ENCODE measurements around the gene RASIP1. TPM values are rescaled to one million over a fixed set of nuclear protein-coding genes. Genes with fewer than 3 reads are reported as not detected.

RASIP1 gene
- total and polyA plus RNA-seq, 11 donors: 10.0 to 28.1 (median 15.3) TPM

DNA sequence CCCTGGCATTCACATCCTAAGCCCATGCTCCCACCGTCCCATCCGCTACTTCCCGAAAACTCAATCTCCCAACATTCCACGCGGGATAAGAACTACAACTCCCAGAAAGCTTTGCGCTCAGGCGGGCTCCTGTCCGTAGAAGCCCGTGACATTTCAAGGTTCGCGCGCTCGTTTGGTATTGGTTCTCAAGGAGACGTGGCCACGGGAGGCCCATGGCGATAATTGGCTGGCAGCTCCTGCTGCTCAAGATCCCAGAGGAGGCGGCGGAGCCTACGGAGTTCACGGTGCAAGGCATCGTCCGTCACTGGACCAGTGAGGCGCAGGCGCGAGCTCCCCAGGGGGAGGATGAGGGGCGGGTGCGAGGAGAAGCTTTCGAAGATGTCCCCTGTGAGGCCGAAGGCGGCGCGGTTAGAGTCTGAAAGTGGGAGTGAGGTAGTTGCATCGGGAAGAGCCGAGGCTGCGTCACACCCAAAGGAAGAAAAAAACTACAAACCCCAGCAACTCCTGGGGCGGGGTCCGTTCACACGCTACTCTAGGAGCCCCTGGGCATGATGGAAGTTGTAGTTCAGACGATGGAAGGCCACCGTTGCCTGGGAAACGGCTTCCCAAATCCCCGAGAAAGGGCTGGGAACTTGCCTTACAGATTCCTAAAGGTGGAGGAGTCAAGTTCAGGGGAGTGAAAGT is 19.7 kb downstream of the RASIP1 start:
- peak; percentile 81 to 88 (median 88) for ATAC-seq
- Histone ChIP-seq H3K4me1 (peaks cover 12 to 69% (median 49%) of the 10 kb centered on the region in 12 donors), H3K9me3 (peaks cover 0 to 1% (median 0%) of the 10 kb centered on the region in 12 donors), H3K27ac (peak overlapping the region; percentile 30 to 94 (median 87)), H3K4me3 (peak overlapping the region; percentile 22 to 71 (median 60)), H3K36me3 (peaks cover 0 to 40% (median 10%) of the 10 kb centered on the region in 9 donors), H3K27me3 (no peaks in the 10 kb centered on the region)
- peak; percentile 97 to 100 (median 98) for DNase-seq
- intact Hi-C loops (cut with DNase I): loop anchor here in 1 of 10 donors (10.0 kb wide), 1 partner anchor 46 kb away; the partner anchor contains the start of gene NTN5
- TF ChIP-seq, protein P1, sequence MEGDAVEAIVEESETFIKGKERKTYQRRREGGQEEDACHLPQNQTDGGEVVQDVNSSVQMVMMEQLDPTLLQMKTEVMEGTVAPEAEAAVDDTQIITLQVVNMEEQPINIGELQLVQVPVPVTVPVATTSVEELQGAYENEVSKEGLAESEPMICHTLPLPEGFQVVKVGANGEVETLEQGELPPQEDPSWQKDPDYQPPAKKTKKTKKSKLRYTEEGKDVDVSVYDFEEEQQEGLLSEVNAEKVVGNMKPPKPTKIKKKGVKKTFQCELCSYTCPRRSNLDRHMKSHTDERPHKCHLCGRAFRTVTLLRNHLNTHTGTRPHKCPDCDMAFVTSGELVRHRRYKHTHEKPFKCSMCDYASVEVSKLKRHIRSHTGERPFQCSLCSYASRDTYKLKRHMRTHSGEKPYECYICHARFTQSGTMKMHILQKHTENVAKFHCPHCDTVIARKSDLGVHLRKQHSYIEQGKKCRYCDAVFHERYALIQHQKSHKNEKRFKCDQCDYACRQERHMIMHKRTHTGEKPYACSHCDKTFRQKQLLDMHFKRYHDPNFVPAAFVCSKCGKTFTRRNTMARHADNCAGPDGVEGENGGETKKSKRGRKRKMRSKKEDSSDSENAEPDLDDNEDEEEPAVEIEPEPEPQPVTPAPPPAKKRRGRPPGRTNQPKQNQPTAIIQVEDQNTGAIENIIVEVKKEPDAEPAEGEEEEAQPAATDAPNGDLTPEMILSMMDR (IDR thresholded peaks at IDR 0.05): peak in 1 of 12 donors; percentile 7
- TF ChIP-seq POLR2A (IDR thresholded peaks at IDR 0.05): no peak
- 19 to 37% (median 29%) methylated on average over 42 of the region's 42 CpGs for WGBS, 4 donors

DNA sequence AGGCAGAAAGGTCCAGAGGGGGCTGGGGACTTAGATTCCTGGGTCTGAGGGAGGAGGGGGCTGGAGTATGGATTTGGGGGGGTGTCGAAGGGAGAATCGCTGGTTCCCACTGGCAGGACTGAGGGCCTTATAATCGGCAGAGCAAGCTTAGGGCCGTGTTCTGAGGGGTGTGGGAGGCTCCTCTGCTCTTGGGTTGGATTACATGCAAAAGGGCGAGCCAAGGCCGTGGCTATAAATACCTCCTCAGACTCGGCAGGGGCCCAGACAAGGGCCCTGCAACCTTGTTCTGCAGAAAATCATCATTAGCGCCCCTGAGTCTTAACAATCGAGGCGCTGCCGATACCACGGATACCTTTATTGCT is 20.2 kb downstream of the RASIP1 start:
- WGBS, 4 donors: 15 to 40% (median 24%) methylated on average over 12 of the region's 12 CpGs
- Histone ChIP-seq H3K4me3 (peak overlapping the region in 11 of 12 donors; percentile 42 to 71 (median 62)), H3K9me3 (no peaks in the 10 kb centered on the region), H3K4me1 (peaks cover 12 to 73% (median 49%) of the 10 kb centered on the region in 12 donors), H3K27me3 (no peaks in the 10 kb centered on the region), H3K36me3 (peaks cover 0 to 40% (median 10%) of the 10 kb centered on the region in 9 donors), H3K27ac (peak overlapping the region; percentile 19 to 94 (median 87))
- no peak for DNase-seq
- peak; percentile 17 to 38 (median 32) for ATAC-seq
- TF ChIP-seq POLR2A (IDR thresholded peaks at IDR 0.05): no peak
- TF ChIP-seq, protein P1 (IDR thresholded peaks at IDR 0.05): no peak
- intact Hi-C loops (cut with DNase I): loop anchor here in 1 of 10 donors (10.0 kb wide), 1 partner anchor 45 kb away; the partner anchor contains the start of gene NTN5

DNA sequence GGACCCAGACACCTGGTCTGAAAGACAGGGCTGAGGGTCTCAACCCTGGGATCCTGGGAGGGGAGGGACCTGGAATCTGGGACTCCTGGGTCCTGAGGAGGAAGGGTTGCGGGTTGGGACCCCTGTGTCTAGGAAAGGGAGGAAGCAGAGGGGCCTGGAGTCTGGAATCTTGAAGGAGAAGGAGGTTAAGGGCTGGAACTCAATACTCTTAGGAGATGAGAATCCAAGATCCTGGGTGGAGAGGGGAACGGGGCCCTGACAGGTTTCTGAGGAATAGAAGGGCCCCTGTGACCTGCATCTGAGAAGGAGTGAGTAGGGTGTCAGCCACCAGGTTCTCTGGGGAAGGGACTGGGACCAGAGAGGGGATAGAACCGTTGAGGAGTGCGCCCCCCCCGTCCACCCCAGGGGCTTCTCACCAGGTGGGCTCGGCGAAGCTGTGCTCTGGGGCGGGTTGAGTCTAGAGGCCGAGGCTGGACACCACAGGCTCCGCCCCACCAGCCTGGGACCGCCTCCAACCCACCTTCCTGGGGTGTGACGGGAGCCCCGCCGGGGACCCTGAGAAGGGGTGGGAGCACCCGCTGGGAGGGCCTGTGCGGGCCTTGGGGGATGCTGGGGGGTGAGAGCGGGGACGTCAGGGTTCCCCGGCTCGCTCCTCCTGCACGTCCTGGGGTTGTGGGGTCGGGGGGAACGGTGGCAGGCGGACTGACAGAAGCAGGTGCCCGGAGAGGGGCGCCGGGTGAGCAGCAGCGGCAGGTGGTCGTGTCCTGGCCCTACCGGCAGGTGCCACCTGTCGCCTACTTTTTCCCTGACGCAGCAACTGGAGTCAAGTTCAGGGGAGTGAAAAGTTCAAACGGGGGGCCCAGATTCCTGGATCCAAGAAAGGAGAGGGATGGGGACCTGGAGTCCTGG is 20.9 kb downstream of the RASIP1 start, which contains the start of gene MAMSTR:
Gene MAMSTR, minus strand, starts transcription at position 463 of the 909 bp plus-strand sequence. CDS start 694 bp downstream, outside the sequence.
- Histone ChIP-seq H3K4me1 (peaks cover 10 to 75% (median 48%) of the 10 kb centered on the region in 12 donors), H3K27ac (peak within 1 kb of the TSS; percentile 19 to 94 (median 87)), H3K36me3 (peaks cover 0 to 38% (median 10%) of the 10 kb centered on the region in 9 donors), H3K4me3 (peak within 1 kb of the TSS in 11 of 12 donors; percentile 42 to 71 (median 62)), H3K9me3 (no peaks in the 10 kb centered on the region), H3K27me3 (no peaks in the 10 kb centered on the region)
- peak in 4 of 5 donors; percentile 33 to 52 (median 47) for DNase-seq
- intact Hi-C loops (cut with DNase I): loop anchor here in 3 of 10 donors (5.0 to 10.0 kb wide), 3 partner anchors 45 to 75 kb away; partner anchors contain the start of genes CA11 (in 2 of the 3) and NTN5 (in 1 of the 3)
- TF ChIP-seq, protein P1 (IDR thresholded peaks at IDR 0.05): no peak
- TF ChIP-seq POLR2A (IDR thresholded peaks at IDR 0.05): no peak
- 63 to 78% (median 71%) methylated on average over 27 to 33 of the region's 33 CpGs for WGBS, 4 donors
- ATAC-seq: peak in 1 of 4 donors; percentile 3

Data from heart left ventricle (tissue), 16 donors.